ENCODE results near the gene WT1.
"Not testable (repeated sequence)": the region's sequence is repeated elsewhere in the genome, so short reads cannot be mapped to it uniquely, and the experiment has no call there.

WT1 gene

DNA sequence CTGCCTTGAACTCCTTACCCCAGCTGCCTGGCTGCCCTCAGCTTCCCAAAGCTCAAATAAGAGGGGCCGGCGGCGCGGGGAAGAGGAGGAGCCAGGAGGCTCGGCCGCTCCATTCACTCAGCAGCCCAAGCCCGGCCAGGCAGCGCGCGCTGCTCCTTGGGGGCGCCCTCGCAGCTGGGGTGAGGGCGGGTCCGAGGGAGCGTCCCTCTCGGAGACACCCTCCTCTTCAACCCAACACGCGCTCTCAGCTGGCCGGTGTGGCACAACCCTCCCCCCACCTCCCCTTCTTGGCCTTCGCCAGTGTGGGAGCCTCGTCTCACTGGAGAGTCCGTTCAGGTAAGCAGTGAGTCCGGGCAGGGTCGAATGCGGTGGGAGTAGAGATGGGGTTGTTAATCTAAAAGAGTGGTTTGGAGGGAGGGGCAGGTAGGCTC, at the start of gene WT1:
Gene WT1, minus strand, starts transcription at position 29 of the 431 bp plus-strand sequence.
- FAIRE-seq = no peak

DNA sequence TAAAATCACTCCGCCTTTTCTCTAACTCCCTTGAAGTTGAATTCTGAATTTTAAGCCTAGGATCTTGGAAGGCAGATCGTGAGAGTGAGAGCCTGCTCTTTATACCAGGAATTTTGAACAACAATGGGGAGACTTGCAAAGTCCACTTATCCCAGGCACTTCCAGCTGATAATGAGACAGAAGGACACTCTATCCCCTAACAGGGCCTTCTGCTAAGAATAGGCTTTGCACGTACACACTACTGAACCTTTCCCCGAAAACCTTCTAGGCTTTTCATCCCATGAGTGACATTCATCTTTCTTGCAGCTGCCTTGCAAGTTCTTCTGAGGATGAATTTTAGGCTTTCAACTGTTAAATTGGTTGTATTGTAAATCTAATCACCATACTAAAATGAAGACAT, 44.0 kb upstream of the WT1 start:
- FAIRE-seq = no peak

DNA sequence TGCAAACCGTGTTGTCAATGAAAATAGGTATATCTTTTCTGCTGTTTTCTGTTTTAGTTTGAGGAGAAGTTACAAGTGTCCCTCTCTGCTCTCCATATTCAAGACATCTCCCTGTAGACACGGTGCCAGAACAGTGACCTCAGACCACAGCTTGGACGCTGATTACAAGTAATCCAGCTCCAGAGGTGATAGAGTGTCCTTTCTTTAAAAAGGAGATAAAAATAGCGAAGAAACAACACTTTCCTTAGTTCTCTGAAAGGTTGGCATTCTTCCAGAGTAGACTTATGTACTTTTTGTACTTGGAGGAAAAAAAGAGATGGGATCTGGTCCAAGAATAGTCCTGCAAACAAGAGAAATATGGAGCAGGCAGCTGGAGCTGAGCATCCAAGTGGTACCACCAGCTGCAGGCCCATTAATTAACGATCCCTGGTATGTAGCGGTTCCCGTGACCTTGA, 43.0 kb upstream of the WT1 start:
- FAIRE-seq = no peak

DNA sequence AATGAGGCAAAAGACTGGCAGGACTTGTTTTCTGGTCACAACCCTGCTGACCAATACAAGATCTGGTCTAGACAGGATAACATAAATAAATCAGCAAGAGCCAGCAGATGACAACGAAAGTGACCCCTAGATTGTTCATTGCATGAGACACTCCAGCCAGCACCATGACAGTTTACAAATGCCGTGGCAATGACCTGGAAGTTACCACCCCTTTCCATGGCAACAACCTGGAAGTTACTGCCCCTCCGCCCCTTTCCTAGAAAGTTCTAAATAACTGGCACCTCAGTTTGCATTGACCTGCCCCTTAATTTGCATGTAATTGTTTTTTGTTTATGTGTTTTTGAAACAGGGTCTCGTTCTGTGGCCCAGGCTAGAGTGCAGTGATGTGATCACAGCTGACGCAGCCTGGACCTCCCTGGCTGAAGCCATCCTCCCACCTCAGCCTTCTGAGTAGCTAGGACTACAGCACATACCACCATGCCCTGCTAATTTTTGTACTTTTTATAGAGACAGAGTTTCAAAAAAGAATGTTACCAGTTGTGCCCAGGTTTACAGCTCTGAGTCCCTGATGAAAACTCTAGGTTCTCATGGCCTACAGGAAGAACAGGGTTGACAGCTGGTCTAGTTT, 38.1 kb upstream of the WT1 start:
- FAIRE-seq = no peak

DNA sequence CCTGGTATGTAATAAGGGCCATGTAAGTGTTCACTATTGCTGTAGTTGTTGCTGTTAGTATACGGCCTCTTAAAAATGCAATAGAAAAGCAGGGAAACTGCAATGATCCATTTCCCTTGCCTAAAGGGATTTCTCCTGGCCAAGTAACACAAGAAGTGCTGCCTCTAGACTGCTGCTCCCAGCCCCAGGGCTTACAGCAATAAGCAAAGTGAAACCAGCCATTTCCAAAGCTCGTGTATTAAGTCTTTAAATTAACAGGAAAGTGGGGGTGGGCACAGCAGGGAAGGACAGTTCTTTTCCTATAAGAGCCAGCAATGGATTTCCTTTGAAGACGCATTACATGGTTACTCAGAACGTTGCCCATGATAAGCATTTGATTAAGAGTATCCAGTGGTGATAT, 36.9 kb upstream of the WT1 start:
- no peak for FAIRE-seq

DNA sequence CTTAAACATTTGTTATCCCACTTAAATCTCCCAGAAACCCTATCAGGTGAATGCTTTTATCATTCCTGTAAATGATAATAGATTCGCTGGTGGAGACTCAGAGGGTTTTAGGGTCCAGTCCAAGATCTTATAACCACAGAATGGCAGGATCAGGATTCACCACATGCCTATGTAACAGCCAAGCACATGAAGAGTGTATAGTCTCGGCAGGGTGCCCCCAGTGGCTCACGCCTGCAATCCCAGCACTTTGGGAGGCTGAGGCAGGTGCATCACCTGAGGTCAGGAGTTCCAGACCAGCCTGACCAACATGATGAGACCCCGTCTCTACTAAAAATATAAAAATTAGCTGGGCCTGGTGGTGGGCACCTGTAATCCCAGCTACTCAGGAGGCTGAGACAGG, 36.2 kb upstream of the WT1 start:
- FAIRE-seq = not testable (repeated sequence)

DNA sequence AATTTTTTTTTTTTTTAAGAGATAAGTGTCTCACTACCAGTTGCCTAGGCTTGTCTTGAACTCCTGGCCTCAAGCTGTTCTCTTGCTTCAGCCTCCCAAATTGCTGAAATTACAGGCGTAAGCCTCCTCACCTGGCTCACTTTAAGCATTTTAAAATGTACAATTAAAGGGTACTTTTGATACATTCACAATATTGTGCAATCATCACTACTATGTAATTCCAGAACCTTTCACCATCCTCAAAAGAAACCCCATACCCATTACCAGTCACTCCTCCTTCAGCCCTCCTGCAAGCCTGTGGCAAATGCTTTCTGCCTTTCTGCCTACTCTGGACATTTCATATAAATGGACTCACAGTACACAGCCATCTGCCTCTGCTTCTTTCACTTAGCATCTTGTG, 34.5 kb upstream of the WT1 start:
- no peak for FAIRE-seq

DNA sequence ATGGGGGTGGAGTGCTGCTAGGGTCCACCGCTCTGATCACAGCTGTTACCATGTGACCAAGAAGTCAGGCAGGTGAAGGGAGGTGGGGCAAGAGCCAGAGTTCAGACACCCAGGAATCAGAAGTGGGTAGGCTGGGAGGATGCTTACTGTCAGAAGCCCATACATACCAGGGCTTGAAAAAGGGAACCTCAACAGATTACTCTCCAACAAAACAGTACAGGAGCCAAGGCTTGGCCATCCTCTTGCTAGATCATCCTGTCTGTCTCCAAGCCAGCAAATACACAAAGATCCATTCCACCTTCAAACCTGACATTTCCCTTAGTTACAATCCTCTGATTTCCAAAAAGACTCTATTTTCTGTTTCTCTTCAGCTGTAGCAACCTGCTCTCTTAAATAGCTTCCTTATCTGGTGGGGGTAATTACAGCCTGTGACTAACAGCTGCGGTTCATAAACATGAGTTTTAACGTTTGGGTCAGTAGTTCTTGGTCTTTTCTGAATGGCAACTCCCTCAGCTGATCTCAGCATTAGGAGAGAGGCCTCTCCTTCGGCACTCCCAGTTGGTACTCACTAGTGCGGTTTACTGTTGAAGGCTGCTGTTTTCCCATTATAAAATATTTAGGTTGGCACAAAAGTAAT, 31.1 kb upstream of the WT1 start:
- no peak for FAIRE-seq

DNA sequence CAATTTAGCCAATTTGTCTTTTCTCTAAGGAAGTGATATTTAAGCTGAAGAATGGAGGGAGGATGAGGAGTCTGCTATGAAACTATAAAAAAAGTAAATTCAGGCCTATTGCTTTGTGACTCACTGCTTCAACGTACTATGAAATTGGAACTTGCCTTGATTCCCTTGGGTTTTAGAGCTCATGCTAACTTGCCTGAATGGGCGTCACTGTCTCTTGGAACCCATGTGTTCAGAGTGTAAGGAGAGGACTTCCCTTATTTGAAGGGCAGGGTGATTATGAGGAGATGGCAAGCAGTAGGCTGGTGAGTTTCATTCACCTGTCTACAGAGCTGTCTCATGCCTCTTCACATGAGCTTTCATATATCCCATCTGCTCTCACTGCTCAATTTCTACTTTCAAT, 28.7 kb upstream of the WT1 start:
- no peak for FAIRE-seq

DNA sequence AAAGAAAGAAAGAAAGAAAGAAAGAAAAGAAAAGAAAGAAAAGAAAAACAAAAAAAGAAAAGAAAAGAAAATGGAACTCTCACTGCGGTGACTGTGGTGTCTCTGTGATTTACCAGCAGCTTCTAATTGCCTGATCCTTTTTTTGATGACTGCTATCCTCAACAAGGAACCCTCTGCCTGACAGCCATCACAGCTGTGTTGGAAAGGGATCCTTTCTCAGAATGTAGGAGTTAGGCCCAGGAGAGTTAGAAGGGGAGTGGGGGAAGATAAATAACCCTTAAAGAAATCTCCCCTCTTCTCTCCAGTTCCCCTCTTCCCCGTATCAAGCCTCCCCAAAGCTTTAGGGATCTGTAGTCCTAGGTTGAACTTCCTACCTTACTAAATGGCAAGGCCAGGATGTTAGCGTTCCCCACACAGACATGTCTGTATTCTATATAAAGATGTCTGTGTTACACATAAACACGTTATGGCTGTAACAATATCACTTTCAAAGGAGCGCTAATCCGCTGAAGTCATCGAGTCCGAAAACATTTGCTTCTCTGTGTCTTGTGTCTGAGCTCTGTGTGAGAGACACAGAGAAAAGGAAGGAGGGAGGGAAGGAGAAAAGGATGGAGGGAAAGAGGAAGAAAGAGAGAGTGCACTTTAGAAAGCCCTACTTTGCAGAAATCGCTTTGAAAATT, 26.8 kb upstream of the WT1 start:
- FAIRE-seq = no peak

DNA sequence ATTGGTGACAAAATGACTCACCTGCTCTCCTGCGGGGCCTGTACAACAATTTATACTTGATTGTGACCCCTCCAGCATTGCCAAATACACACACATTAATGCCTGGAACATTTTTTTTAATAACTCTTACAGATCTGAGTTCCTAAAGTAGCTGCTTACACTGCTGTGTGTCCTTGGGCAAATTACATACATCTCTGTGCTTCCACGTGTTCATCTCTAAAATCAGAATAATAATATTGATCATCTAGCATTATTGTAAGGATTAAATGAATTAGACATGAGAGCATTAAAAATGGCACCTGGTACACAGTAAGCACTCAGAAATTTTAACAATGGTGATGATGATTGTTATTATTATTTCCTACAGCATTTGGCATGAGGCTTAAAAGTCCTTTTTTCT, 21.5 kb upstream of the WT1 start:
- FAIRE-seq = no peak

DNA sequence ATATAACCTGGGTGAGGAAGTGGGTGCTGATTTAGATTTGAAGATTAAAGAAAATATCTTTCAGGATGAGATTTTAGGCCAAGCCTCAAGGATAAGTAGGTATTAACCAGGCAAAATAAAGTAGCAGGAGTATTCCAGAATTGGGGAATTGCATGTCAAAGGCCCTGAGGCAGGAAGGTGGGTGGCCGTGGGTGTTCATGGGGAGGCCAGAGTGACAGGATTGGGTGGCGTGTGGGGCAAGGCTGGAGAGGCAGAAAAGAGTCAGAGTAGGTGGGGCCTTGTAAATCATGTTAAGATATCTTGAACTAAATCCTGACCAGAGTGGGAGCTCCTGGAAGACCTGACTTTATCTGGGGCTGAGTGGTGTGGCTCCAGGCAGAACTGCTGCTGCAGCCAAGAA, 19.7 kb upstream of the WT1 start:
- no peak for FAIRE-seq

DNA sequence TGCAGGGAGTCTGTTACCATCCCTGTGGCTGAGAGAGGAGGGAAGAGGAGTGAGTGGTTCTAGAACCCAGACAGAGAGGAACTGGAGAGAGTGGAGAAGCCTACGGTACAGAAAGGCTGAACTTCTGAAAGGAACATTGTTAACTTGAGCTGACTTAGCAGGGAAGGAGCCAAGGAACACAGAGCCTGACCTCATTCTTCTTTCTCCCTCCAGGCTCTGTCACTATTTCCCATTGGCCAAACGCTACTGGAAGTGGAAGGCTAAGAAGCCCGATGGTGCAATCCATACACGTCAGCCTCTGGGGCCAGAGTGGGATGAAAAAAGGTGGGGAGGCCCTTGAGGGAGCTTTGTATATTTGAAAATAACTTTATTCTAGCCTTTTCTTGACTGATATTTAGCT, 16.5 kb upstream of the WT1 start:
- FAIRE-seq = no peak

DNA sequence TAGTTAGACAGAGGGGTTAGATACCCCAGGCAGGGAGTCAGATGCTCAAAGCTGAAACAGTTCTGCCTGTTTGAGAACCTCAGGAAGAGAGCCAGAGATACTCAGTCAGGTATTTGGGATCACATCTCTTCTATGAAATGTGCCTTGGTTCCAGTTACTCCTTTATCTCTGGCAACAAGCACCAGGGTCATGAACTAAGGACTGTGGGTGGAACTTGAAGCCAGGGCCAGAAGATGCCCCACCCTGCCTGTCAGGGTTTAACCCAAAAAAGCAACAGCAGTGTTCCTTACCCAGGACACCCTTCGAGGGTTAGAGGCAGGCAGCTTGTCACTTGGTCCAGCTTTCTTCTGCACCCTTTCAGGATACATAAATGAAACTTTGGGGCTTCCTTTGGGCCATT, 15.0 kb upstream of the WT1 start:
- FAIRE-seq = no peak

DNA sequence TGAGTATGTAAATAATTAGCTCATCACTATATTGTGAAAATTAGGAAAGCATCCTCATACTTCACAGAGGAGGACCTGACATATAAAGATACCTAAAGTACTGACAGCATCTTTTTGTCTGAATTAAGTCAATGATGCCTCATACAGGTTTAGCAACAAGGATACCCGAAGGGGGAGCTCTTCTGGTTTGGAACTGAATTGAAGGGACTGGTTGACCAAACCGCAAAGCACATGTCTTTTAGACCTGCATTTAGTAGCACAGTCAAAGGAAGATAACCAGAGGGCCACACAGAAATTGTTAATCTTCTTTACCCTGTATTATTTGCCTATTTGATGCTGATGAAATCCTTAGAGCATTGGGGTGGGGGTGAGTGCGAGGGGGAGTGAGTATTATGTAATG, 12.9 kb upstream of the WT1 start:
- peak; percentile 54 for FAIRE-seq

DNA sequence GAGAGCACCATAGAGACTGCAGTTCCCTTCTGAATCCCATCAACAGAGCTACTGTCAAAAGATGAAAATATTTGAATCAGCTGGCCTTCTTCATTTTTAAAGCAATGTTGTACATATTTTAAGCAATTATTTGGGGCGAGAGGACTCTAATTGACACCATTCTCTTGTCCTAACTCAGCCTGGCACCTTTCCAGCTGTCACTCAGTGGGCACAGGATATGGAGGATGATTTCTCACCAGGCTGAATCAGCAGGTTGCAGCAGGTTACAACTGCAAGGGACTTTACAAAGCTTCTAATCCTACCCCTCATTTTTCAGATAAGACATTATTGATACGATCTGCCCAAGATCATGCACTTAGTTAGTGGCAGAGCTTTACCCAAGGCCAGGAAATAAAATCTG, 11.9 kb upstream of the WT1 start:
- FAIRE-seq = no peak

DNA sequence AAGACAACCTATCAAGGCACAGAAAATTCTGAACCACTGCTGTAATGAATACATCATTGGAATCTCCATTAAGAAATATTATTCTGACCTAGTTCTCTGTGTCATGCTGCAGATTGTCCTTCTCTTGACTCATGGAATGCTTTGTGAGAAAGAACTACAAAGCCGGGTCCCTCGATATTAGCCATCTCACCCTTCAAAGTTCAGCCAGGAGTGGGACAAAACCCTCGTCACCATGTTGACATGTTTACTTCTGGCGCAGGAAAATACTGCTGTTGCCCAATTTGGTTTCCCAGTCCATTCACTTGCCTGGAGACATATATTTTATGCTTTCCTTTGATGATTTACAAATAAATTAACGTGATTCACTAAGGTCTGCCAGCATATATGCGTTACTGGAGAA, 10.9 kb upstream of the WT1 start:
- no peak for FAIRE-seq

DNA sequence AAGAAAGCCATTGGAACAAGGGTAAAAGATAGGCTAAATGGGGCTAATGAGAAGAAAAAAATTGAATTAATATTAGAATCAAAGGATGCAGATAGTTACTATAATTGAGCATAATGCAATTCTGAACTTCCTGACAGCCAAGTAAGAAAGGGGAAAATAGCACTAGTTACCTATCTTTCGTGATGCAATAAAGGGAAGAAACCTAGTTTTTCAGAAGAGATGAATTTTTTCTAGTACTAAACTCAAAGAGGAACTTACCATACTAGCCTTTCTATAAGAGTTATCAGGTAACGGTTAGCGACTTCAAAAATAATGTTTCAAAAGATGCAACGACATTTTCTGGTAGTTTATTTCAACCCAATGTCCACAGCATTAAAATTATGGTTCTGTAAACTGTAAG, 8.8 kb upstream of the WT1 start:
- FAIRE-seq = no peak

DNA sequence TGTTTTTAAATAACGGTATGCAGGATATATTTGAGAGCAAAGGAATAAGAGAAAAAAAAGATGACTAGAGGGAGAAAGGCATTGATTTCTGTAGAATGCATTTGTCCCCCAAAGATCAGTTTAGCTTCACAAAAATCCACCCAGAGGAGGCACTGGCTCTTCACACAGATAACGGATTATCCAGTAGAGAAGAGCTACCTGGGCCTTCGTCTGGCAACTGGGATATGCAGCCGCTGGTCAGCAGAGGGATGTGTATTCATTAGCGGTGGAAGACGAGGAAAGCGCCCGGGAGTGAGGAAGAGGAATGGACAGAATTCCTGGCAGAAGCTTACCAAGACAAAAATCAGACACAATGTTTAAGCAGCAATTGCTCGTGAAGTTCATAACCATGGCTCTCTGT, 5.6 kb upstream of the WT1 start:
- no peak for FAIRE-seq

DNA sequence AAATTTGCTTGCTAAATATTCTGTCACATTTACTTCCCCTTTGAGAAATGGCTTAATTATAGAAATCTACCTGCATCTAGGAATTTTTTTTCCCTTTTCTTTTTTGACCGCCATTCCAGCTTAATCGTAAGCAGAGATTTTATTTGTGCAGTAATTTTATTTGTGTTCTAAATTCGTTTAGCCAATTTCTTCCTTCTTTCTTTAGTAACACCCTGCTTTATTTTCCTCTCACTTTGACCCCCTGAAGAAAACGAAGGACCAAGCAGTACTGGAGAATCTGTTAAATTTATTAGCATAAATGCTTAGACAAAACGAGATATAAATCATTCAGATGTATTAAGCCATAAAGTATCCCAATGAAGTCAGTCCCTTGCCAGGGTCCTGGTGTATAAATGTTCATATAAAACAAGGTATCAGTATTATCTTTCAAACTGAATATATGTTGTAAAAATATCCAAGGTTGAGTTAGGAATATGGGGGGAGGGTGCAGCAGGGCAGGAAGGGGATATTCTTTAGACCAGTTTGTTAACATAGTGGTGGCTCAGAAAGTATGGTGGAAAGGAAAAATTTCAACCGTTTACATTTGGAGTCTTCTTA, 5.1 kb upstream of the WT1 start:
- no peak for FAIRE-seq

DNA sequence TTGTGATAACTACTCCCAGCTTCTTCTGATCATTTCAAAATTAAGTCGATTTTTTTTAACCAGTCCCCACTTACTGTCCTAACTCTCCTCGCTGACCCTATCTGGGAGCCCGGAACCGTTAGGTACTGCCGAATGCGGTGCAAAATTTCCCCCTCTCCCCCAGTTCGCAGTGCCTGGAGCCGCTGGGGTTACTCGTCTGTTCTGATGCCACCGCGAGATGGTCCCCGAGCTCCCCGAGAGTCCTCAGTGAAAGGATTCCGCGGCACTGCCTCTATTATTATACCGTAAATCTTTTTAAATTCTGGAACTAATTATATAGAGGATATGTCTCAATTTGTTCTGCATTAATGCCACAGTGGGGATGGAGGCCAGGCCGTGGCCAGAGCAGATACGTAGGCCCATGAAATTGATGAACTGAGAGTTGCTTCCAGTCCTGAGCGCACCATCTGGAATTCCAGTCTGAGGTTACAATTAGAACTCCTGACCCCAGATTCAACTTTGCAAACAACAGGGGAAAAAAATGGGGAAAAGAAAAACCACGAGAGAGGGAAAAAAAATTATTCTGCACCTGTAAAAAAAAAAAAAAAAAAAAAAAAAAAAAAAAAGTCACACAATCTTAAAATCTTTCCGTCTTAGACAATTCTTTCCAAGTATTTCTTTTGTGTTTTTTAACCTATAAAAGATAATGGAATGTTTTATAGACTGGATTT, 4.3 kb upstream of the WT1 start:
- no peak for FAIRE-seq

DNA sequence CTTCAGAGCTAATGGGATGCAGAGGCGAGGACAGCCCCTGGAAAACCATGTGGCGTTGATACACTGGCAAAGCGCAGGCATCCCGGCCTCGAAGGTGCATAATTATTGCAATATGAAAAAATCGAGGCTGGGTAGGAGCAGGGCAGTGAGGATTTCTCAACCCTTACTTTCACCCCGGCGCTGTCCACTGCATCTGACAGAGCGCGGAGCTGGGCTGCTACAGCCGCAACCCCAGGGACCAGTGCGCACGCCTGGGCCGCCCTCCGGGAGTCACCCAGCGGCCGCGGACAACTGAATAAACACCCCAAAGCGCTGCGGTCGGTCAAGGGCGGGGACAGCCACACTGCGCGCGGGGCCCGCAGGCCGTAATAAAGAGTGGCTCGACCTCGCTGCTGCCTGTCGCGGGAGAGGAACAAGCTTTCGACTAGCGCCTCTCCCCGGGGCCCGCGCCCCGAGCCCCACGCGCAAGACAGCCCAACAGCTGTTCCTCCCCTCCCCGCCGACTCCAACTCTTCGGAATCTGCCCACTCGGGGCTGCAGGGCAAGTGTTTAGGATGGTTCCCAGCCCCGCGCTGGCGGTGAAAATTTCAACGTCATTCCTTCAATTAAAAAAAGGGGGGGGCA, 3.6 kb upstream of the WT1 start:
- no peak for FAIRE-seq

DNA sequence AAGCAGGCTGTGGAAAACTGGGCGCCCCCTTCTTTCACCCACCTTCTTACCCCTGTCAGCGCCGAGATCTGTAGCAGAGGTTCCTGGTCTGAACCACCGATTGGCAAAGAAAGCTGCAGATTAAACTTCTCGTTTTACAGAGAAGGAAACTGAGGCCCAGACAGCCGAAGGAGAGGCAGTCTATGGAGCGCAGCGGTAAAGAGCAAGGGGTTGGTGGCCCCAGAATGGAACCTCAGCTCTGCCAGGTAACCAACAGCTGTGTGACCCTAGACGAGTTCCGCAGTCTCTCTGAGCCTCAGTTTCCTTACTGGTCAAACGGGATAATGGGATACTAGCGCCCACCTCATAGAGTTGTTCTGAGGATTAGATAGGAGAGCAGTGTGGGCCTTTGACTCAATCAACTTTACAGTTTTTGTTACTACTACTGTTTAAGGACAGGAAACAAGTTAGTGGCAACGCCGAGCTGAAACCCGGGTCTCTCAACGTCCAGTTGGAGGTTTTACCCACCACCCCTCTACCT, 3.1 kb upstream of the WT1 start:
- FAIRE-seq = no peak
